Measurements from ENCODE around the gene TOMM5.

DNA sequence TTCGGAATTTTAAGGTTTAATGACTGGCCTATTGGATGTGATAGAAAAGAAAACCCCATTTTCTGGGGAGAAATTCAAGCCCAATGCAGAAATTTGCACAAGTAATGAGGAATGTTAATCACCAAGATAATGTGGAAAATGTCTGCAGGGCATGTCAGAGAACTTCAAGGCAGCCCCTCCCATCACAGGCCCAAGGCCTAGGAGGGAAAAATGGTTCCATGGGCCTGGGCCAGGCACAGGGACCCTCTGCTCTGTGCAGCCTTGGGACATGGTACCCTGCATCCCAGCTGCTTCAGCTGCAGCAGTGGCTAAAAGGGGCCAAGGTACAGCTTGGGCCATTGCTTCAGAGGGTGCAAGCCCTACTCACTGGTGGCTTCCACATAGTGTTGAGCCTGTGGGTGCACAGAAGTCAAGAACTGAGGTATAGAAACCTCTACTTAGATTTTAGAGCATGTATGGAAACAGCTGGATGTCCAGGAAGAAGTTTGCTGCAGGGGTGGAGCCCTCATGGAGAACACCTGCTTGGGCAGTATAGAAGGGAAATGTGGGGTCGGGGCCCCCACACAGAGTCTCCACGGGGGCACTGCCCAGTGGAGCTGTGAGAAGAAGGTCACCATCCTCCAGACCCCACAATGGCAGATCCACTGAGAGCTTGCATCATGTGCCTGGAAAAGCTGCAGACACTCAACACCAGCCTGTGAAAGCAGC, 28.4 kb downstream of the TOMM5 start:
- TF ChIP-seq EP300 (IDR thresholded peaks at IDR 0.05; ENCODE audit: borderline replicate concordance in 1 of 2, low read depth in 1 of 2, low read length in 1 of 2) (no peak), FOXJ3 (CRISPR knock-in tag; IDR thresholded peaks at IDR 0.05) (no peak), SMC3 (IDR thresholded peaks at IDR 0.05; ENCODE audit: low read depth, low read length) (no peak), YY1 (IDR thresholded peaks at IDR 0.05; ENCODE audit: low read depth) (no peak), POLR2AphosphoS5 (IDR thresholded peaks at IDR 0.05; ENCODE audit: low read depth, low read length) (no peak), GABPA (IDR thresholded peaks at IDR 0.05; ENCODE audit: low read depth) (no peak), NRF1 (IDR thresholded peaks at IDR 0.05; ENCODE audit: low read depth, low read length) (no peak), TAF1 (IDR thresholded peaks at IDR 0.05; ENCODE audit: borderline replicate concordance, low read depth, low read length) (no peak), RAD21 (IDR thresholded peaks at IDR 0.05; ENCODE audit: low read length) (no peak), SIN3A (IDR thresholded peaks at IDR 0.05; ENCODE audit: borderline replicate concordance, low read depth, low read length) (no peak), RXRA (IDR thresholded peaks at IDR 0.05; ENCODE audit: borderline replicate concordance, low read depth) (no peak)
- TF ChIP-seq, protein P1, sequence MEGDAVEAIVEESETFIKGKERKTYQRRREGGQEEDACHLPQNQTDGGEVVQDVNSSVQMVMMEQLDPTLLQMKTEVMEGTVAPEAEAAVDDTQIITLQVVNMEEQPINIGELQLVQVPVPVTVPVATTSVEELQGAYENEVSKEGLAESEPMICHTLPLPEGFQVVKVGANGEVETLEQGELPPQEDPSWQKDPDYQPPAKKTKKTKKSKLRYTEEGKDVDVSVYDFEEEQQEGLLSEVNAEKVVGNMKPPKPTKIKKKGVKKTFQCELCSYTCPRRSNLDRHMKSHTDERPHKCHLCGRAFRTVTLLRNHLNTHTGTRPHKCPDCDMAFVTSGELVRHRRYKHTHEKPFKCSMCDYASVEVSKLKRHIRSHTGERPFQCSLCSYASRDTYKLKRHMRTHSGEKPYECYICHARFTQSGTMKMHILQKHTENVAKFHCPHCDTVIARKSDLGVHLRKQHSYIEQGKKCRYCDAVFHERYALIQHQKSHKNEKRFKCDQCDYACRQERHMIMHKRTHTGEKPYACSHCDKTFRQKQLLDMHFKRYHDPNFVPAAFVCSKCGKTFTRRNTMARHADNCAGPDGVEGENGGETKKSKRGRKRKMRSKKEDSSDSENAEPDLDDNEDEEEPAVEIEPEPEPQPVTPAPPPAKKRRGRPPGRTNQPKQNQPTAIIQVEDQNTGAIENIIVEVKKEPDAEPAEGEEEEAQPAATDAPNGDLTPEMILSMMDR (IDR thresholded peaks at IDR 0.05) = no peak
- TF ChIP-seq, protein P2, sequence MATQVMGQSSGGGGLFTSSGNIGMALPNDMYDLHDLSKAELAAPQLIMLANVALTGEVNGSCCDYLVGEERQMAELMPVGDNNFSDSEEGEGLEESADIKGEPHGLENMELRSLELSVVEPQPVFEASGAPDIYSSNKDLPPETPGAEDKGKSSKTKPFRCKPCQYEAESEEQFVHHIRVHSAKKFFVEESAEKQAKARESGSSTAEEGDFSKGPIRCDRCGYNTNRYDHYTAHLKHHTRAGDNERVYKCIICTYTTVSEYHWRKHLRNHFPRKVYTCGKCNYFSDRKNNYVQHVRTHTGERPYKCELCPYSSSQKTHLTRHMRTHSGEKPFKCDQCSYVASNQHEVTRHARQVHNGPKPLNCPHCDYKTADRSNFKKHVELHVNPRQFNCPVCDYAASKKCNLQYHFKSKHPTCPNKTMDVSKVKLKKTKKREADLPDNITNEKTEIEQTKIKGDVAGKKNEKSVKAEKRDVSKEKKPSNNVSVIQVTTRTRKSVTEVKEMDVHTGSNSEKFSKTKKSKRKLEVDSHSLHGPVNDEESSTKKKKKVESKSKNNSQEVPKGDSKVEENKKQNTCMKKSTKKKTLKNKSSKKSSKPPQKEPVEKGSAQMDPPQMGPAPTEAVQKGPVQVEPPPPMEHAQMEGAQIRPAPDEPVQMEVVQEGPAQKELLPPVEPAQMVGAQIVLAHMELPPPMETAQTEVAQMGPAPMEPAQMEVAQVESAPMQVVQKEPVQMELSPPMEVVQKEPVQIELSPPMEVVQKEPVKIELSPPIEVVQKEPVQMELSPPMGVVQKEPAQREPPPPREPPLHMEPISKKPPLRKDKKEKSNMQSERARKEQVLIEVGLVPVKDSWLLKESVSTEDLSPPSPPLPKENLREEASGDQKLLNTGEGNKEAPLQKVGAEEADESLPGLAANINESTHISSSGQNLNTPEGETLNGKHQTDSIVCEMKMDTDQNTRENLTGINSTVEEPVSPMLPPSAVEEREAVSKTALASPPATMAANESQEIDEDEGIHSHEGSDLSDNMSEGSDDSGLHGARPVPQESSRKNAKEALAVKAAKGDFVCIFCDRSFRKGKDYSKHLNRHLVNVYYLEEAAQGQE (IDR thresholded peaks at IDR 0.05; ENCODE audit: low read depth, low read length) = no peak
